H1 (cell line): ENCODE measurements around the gene ATE1. TPM values are rescaled to one million over a fixed set of nuclear protein-coding genes. Genes with fewer than 3 reads are reported as not detected.

Source experiments
- CTCF ChIA-PET: fragments of 300-600 bp; sonication (Branson Sonifier 250); formaldehyde crosslinking; loops from one replicate; lab custom pipeline; 2021; ENCODE audit not compliant: partially characterized antibody; lab: Charles Lee
- POLR2A ChIA-PET: fragments of 300-600 bp; sonication (Branson Sonifier 250); formaldehyde crosslinking; loops from one replicate; lab custom pipeline; 2021; ENCODE audit warnings: inconsistent platforms; ENCODE audit not compliant: partially characterized antibody; lab: Charles Lee
- DNase-seq, 2 experiments: peaks; one replicate each; pipeline versions ENCODE4 v3.0.0 to v3.0.0-alpha.2; 2010 to 2022; ENCODE audit warnings: low spot score in 2 of 2, low read depth in 1 of 2, mixed read lengths in 1 of 2
- FAIRE-seq: peaks from 2 replicates; lab custom pipeline; 2011; peaks lifted over from hg19 to GRCh38; lab: Jason Lieb, UNC
- H2AFZ ChIP-seq: 2 replicates; pipeline ENCODE4 v1.8.1; 2012; ENCODE audit warnings: low read length, inconsistent platforms
- H2AK5ac ChIP-seq: 2 replicates; pipeline ENCODE4 v1.6.1; 2013; ENCODE audit warnings: low read depth, low read length
- H2BK120ac ChIP-seq: replicated peaks from 2 replicates; pipeline ENCODE3; 2013; ENCODE audit warnings: low read depth, low read length, inconsistent platforms
- H2BK12ac ChIP-seq: 2 replicates; pipeline ENCODE4 v1.6.1; 2013; ENCODE audit warnings: low read depth, low read length
- H2BK15ac ChIP-seq: 2 replicates; pipeline ENCODE4 v1.6.1; 2013; ENCODE audit warnings: low read length
- H2BK20ac ChIP-seq: 2 replicates; pipeline ENCODE4 v1.6.1; 2013; ENCODE audit warnings: low read length
- H2BK5ac ChIP-seq: 2 replicates; pipeline ENCODE4 v1.6.1; 2013; ENCODE audit warnings: low read depth, low read length
- H3K14ac ChIP-seq: 2 replicates; pipeline ENCODE4 v1.6.1; 2013; ENCODE audit warnings: inconsistent platforms; ENCODE audit not compliant: insufficient read length
- H3K18ac ChIP-seq: 2 replicates; pipeline ENCODE4 v1.6.1; 2013; ENCODE audit warnings: low read length; ENCODE audit errors: extremely low read depth
- H3K23ac ChIP-seq: 2 replicates; pipeline ENCODE4 v1.6.1; 2013; ENCODE audit warnings: inconsistent platforms; ENCODE audit not compliant: insufficient read length
- H3K23me2 ChIP-seq: 2 replicates; pipeline ENCODE4 v1.6.1; 2013; ENCODE audit warnings: low read depth, low read length
- H3K27ac ChIP-seq: 2 replicates; pipeline ENCODE4 v1.6.1; 2011; ENCODE audit warnings: low read depth, low read length, inconsistent platforms
- H3K27me3 ChIP-seq, 4 experiments: replicated peaks in 1 of 4; 1 replicate in 1 of 4; 2 replicates in 3 of 4; pipeline versions ENCODE4 v1.6.1 to v1.8.1; 2011 to 2013; ENCODE audit warnings: low read length in 3 of 4, mild to moderate bottlenecking in 3 of 4, inconsistent platforms in 2 of 4, mixed read lengths in 2 of 4, moderate library complexity in 1 of 4; ENCODE audit not compliant: control insufficient read depth in 3 of 4, insufficient read depth in 3 of 4; ENCODE audit errors: extremely low read depth in 1 of 4
- H3K36me3 ChIP-seq, 4 experiments: 2 replicates each; pipeline versions ENCODE4 v1.6.1 to v1.8.1; 2011 to 2013; ENCODE audit warnings: mild to moderate bottlenecking in 4 of 4, low read length in 3 of 4, moderate library complexity in 2 of 4, control low read depth in 1 of 4, inconsistent platforms in 1 of 4; ENCODE audit not compliant: insufficient read depth in 4 of 4, control insufficient read depth in 2 of 4
- H3K4ac ChIP-seq: replicated peaks from 2 replicates; pipeline ENCODE3; 2013; ENCODE audit warnings: low read length, low read depth, mixed read lengths, inconsistent platforms; ENCODE audit not compliant: insufficient read length
- H3K4me1 ChIP-seq, 4 experiments: replicated peaks in 1 of 4; 1 replicate in 1 of 4; 2 replicates in 3 of 4; pipeline versions ENCODE4 v1.6.1 to v1.8.1; 2011 to 2013; ENCODE audit warnings: low read length in 3 of 4, inconsistent platforms in 2 of 4, mixed read lengths in 1 of 4; ENCODE audit not compliant: insufficient read depth in 4 of 4, control insufficient read depth in 3 of 4
- H3K4me2 ChIP-seq, 2 experiments: 2 replicates each; pipeline versions ENCODE4 v1.6.1 to v1.8.1; 2011 to 2013; ENCODE audit warnings: low read depth in 2 of 2, low read length in 2 of 2, control low read depth in 1 of 2, inconsistent platforms in 1 of 2, mild to moderate bottlenecking in 1 of 2; ENCODE audit not compliant: insufficient read depth in 1 of 2
- H3K4me3 ChIP-seq, 4 experiments: fragments of 200-600, 300-600 bp in 1 of 4; sonication (generic), shearing (Covaris generic), sonication (Bioruptor Twin) in 1 of 4; 2 replicates each; pipeline versions ENCODE4 v1.5.1 to v1.8.1; 2011 to 2016; ENCODE audit warnings: low read length in 4 of 4, low read depth in 3 of 4, control low read depth in 2 of 4, inconsistent platforms in 2 of 4, mild to moderate bottlenecking in 2 of 4, mixed read lengths in 1 of 4, moderate library complexity in 1 of 4; ENCODE audit not compliant: insufficient read depth in 2 of 4; ENCODE audit errors: extremely low read depth in 1 of 4
- H3K56ac ChIP-seq: replicated peaks from 2 replicates; pipeline ENCODE3; 2013; ENCODE audit warnings: low read depth, mild to moderate bottlenecking, mixed read lengths, low read length, inconsistent platforms; ENCODE audit not compliant: insufficient read length
- H3K79me1 ChIP-seq: 2 replicates; pipeline ENCODE4 v1.6.1; 2013; ENCODE audit warnings: low read depth, low read length, control low read depth
- H3K79me2 ChIP-seq, 2 experiments: 2 replicates each; pipeline versions ENCODE4 v1.6.1 to v1.8.1; 2012 to 2013; ENCODE audit warnings: low read length in 2 of 2, mild to moderate bottlenecking in 2 of 2, inconsistent platforms in 1 of 2; ENCODE audit not compliant: insufficient read depth in 2 of 2, control insufficient read depth in 1 of 2
- H3K9ac ChIP-seq, 4 experiments: replicated peaks in 1 of 4; 1 replicate in 1 of 4; 2 replicates in 3 of 4; pipeline versions ENCODE4 v1.6.1 to v1.8.1; 2011 to 2013; ENCODE audit warnings: low read depth in 3 of 4, low read length in 3 of 4, control low read depth in 2 of 4, mild to moderate bottlenecking in 2 of 4, moderate library complexity in 2 of 4, inconsistent platforms in 1 of 4; ENCODE audit errors: extremely low read depth in 1 of 4
- H3K9me3 ChIP-seq, 2 experiments: 2 replicates each; pipeline versions ENCODE4 v1.6.1 to v1.8.1; 2012 to 2013; ENCODE audit warnings: mild to moderate bottlenecking in 2 of 2, moderate library complexity in 2 of 2, control low read depth in 1 of 2, inconsistent platforms in 1 of 2, low read depth in 1 of 2, low read length in 1 of 2, mixed read lengths in 1 of 2; ENCODE audit not compliant: insufficient read depth in 2 of 2
- H4K20me1 ChIP-seq, 2 experiments: replicated peaks in 1 of 2; 2 replicates each; pipeline versions ENCODE3 to v1.8.1; 2011 to 2013; ENCODE audit warnings: inconsistent platforms in 2 of 2, low read length in 2 of 2, mild to moderate bottlenecking in 1 of 2; ENCODE audit not compliant: insufficient read depth in 2 of 2, control insufficient read depth in 1 of 2
- H4K5ac ChIP-seq: 2 replicates; pipeline ENCODE4 v1.6.1; 2013; ENCODE audit warnings: low read length, low read depth, mixed read lengths, inconsistent platforms; ENCODE audit not compliant: insufficient read length
- H4K8ac ChIP-seq: 2 replicates; pipeline ENCODE4 v1.8.0; 2013; ENCODE audit warnings: mild to moderate bottlenecking, moderate library complexity, low read length, inconsistent platforms; ENCODE audit not compliant: insufficient read depth; ENCODE audit errors: extremely low read depth
- H4K91ac ChIP-seq: replicated peaks from 2 replicates; pipeline ENCODE3; 2013; ENCODE audit warnings: low read length, mixed read lengths, inconsistent platforms; ENCODE audit not compliant: insufficient read length
- CEBPB ChIP-seq: IDR thresholded peaks from 2 replicates; pipeline ENCODE4 v1.6.1; 2012; ENCODE audit warnings: low read depth, low read length
- GTF2F1 ChIP-seq: IDR thresholded peaks from 2 replicates; pipeline ENCODE4 v1.6.1; 2012; ENCODE audit warnings: low read depth, low read length, improper control_type of control experiment, borderline replicate concordance
- JUN ChIP-seq: IDR thresholded peaks from 2 replicates; pipeline ENCODE4 v1.6.1; 2011; ENCODE audit warnings: low read depth, mild to moderate bottlenecking, improper control_type of control experiment, low read length
- ZNF274 ChIP-seq: IDR thresholded peaks from 2 replicates; pipeline ENCODE4 v1.7.0; 2012; ENCODE audit warnings: low read length, borderline replicate concordance; ENCODE audit errors: extremely low read depth
- WGBS, 2 experiments: shearing (Covaris generic) in 1 of 2; methylation state at CpG; one replicate each; pipeline versions ENCODE4 v1.1.6 to v1.1.7; 2013 to 2015; ENCODE audit warnings: low lambda C conversion rate in 2 of 2, mixed read lengths in 2 of 2, inconsistent platforms in 1 of 2, low coverage in 1 of 2, missing lambda C conversion rate in 1 of 2; ENCODE audit not compliant: insufficient replicate concordance in 2 of 2, insufficient coverage in 1 of 2, insufficient read length in 1 of 2; ENCODE audit errors: extremely low coverage in 1 of 2, missing lambda C conversion rate in 1 of 2; 5-methylcytosine and 5-hydroxymethylcytosine counted together
- polyA plus RNA-seq, 7 experiments: library from polyadenylated mRNA; depleted of rRNA in 3 of 7; stranded (reverse) in 5 of 7; unstranded in 2 of 7; fragments of >200 nt in 5 of 7; fragments of 200-250 nt in 2 of 7; gene quantifications; 1 replicate in 5 of 7; 2 replicates in 1 of 7; 4 replicates in 1 of 7; pipeline versions ENCODE4 v1.2.1 to v1.2.3, GENCODE V29; 2011 to 2013; ENCODE audit warnings: missing spikeins in 2 of 7, mixed read lengths in 2 of 7
- total RNA-seq: library from RNA; stranded (reverse); fragmentation: NEBNext Ultra II Directional; extraction: Animal tissue kit (Norgen Biotek cat#: 25700); gene quantifications from 2 replicates; pipeline ENCODE4 v1.2.1, GENCODE V29; 2021

Gene ATE1
- total and polyA plus RNA-seq, 2 of the 8 experiments (the other 6 are each of a cell fraction or from before 2014, with no cell fraction given): 8.8 to 26.9 TPM

- H2AFZ ChIP-seq: no peak overlapping the region
- H3K79me2 ChIP-seq: no peaks in the 10 kb centered on the region
- no peak overlapping the region for H3K23ac ChIP-seq
- H3K9me3 ChIP-seq: no peaks in the 10 kb centered on the region
- H3K27me3 ChIP-seq: no peaks in the 10 kb centered on the region
- no peak overlapping the region for H2BK12ac ChIP-seq
- peak; percentile 13 for FAIRE-seq
- H2BK5ac ChIP-seq: no peak overlapping the region
- H2BK120ac ChIP-seq: no peak overlapping the region
- CTCF ChIA-PET: interaction anchor here (1.0 to 5.1 kb wide), 7 partner anchors 10 to 273 kb away, joined by 3 to 53 read pairs (median 3); no protein-coding TSS in a partner anchor
- no peak overlapping the region for H3K27ac ChIP-seq
- POLR2A ChIA-PET: no interaction called here
- H3K23me2 ChIP-seq: no peaks in the 10 kb centered on the region
- no peak overlapping the region for H2AK5ac ChIP-seq
- no peaks in the 10 kb centered on the region for H4K20me1 ChIP-seq
- DNase-seq: no peak
- 95% methylated on average over 8 of the region's 8 CpGs; no CpG with 5 or more reads in 1 of the 2 experiments for whole genome bisulfite sequencing, 2 experiments
- H3K14ac ChIP-seq: no peak overlapping the region
- no peak overlapping the region for H3K4me3 ChIP-seq
- H4K5ac ChIP-seq: no peak overlapping the region
- H2BK15ac ChIP-seq: no peak overlapping the region
- H3K9ac ChIP-seq: no peak overlapping the region
- H3K18ac ChIP-seq: no peak overlapping the region
- H3K4me1 ChIP-seq: peaks cover 0 to 13% (median 4%) of the 10 kb centered on the region in 4 experiments; a peak in 3 of 7 replicates
- no peak overlapping the region for H3K4ac ChIP-seq
- H3K36me3 ChIP-seq: no peaks in the 10 kb centered on the region
- no peak overlapping the region for H2BK20ac ChIP-seq
- H3K4me2 ChIP-seq: no peak overlapping the region
- H3K79me1 ChIP-seq: no peaks in the 10 kb centered on the region
- no peak overlapping the region for H3K56ac ChIP-seq
- H4K91ac ChIP-seq: peak overlapping the region; percentile 51
- no peak overlapping the region for H4K8ac ChIP-seq
- no peak for TF ChIP-seq ZNF274
- TF ChIP-seq JUN: no peak
- no peak for TF ChIP-seq CEBPB
- TF ChIP-seq GTF2F1: no peak
These were observed 232.7 kb downstream of the ATE1 start for GRCh38 chr10:121694966-121695643.
